HG02759 (cell line): ENCODE results near the gene KCNJ8.
"Not testable (repeated sequence)": the region's sequence is repeated elsewhere in the genome, so short reads cannot be mapped to it uniquely, and the experiment has no call there.

ENCODE experiments used
- ATAC-seq: cut with Tn5 transposase; IDR thresholded peaks from one replicate; pipeline ENCODE4 v1.9.1; 2021; ENCODE audit warnings: mild to moderate bottlenecking, moderate library complexity; ENCODE audit not compliant: unreplicated experiment

KCNJ8 gene

GRCh38 chr12:21788089-21788983, 13.8 kb upstream of the KCNJ8 start:
- no peak for ATAC-seq

GRCh38 chr12:21786041-21786531, 11.6 kb upstream of the KCNJ8 start:
- ATAC-seq, result no peak

GRCh38 chr12:21782723-21783122, 8.2 kb upstream of the KCNJ8 start:
- not testable (repeated sequence) for ATAC-seq

GRCh38 chr12:21780786-21781185, 6.3 kb upstream of the KCNJ8 start:
- ATAC-seq, result no peak

GRCh38 chr12:21776175-21776574, 1.7 kb upstream of the KCNJ8 start:
- ATAC-seq, result no peak

- ATAC-seq, result no peak
Measured at GRCh38 chr12:21775133-21775820, 771 bp upstream of the KCNJ8 start.

- no peak for ATAC-seq
Measured at GRCh38 chr12:21773806-21774205, 700 bp downstream of the KCNJ8 start.

GRCh38 chr12:21773263-21773741, 1.2 kb downstream of the KCNJ8 start:
- no peak for ATAC-seq

GRCh38 chr12:21771311-21771710, 3.2 kb downstream of the KCNJ8 start:
- no peak for ATAC-seq

- ATAC-seq, result no peak
Measured at GRCh38 chr12:21769307-21769706, 5.2 kb downstream of the KCNJ8 start.

GRCh38 chr12:21766403-21766802, 8.1 kb downstream of the KCNJ8 start:
- no peak for ATAC-seq

- no peak for ATAC-seq
Measured at GRCh38 chr12:21764950-21765349, 9.6 kb downstream of the KCNJ8 start.

GRCh38 chr12:21764065-21764464, 10.4 kb downstream of the KCNJ8 start:
- ATAC-seq, result no peak

GRCh38 chr12:21763531-21763930, 11.0 kb downstream of the KCNJ8 start:
- ATAC-seq, result no peak

GRCh38 chr12:21759737-21760136, 14.8 kb downstream of the KCNJ8 start:
- ATAC-seq, result no peak

GRCh38 chr12:21757735-21758134, 16.8 kb downstream of the KCNJ8 start:
- no peak for ATAC-seq

GRCh38 chr12:21756699-21757098, 17.8 kb downstream of the KCNJ8 start:
- ATAC-seq, result no peak

- ATAC-seq, result no peak
Measured at GRCh38 chr12:21751517-21751916, 23.0 kb downstream of the KCNJ8 start.

GRCh38 chr12:21745258-21745657, 29.2 kb downstream of the KCNJ8 start:
- ATAC-seq, result no peak

GRCh38 chr12:21731144-21731543, 43.4 kb downstream of the KCNJ8 start:
- no peak for ATAC-seq

- ATAC-seq, result no peak
Measured at GRCh38 chr12:21725731-21726130, 48.8 kb downstream of the KCNJ8 start.
